Parathyroid adenoma (tissue), 2 donors: ENCODE measurements around the gene LYPLAL1.

Source experiments
- H2AFZ ChIP-seq: fragments of 300-600 bp; sonication (generic); one replicate; pipeline ENCODE4 v1.7.0; 2017; ENCODE audit warnings: antibody characterized with exemption, mild to moderate bottlenecking
- H3K27ac ChIP-seq: fragments of 300-600 bp; sonication (generic); one replicate; pipeline ENCODE4 v1.7.0; 2017
- H3K27me3 ChIP-seq: fragments of 300-600 bp; sonication (generic); one replicate; pipeline ENCODE4 v1.7.0; 2017; ENCODE audit warnings: low read length; ENCODE audit not compliant: control insufficient read depth, insufficient read depth
- H3K36me3 ChIP-seq: fragments of 300-600 bp; sonication (generic); one replicate; pipeline ENCODE4 v1.7.0; 2017; ENCODE audit warnings: low read length; ENCODE audit not compliant: control insufficient read depth, insufficient read depth
- H3K4me1 ChIP-seq: fragments of 300-600 bp; sonication (generic); one replicate; pipeline ENCODE4 v1.7.0; 2017; ENCODE audit warnings: control low read depth
- H3K4me2 ChIP-seq: fragments of 300-600 bp; sonication (generic); one replicate; pipeline ENCODE4 v1.7.0; 2017; ENCODE audit warnings: low read length
- H3K4me3 ChIP-seq: fragments of 300-600 bp; sonication (generic); one replicate; pipeline ENCODE4 v1.7.0; 2017; ENCODE audit warnings: low read depth, low read length
- H3K79me2 ChIP-seq: fragments of 300-600 bp; sonication (generic); one replicate; pipeline ENCODE4 v1.7.0; 2017; ENCODE audit warnings: control low read depth
- H3K9ac ChIP-seq: fragments of 300-600 bp; sonication (generic); one replicate; pipeline ENCODE4 v1.7.0; 2017; ENCODE audit warnings: mild to moderate bottlenecking
- H3K9me3 ChIP-seq: fragments of 300-600 bp; sonication (generic); one replicate; pipeline ENCODE4 v1.7.0; 2017; ENCODE audit warnings: low read length; ENCODE audit not compliant: control insufficient read depth
- TF ChIP-seq, protein P1 (sequence below): fragments of 300-600 bp; sonication (generic); IDR thresholded peaks from one replicate; pipeline ENCODE4 v1.7.0; 2017; ENCODE audit warnings: antibody characterized with exemption, mild to moderate bottlenecking
- donor health status: primary hyperparathyroidism.

Gene LYPLAL1

DNA sequence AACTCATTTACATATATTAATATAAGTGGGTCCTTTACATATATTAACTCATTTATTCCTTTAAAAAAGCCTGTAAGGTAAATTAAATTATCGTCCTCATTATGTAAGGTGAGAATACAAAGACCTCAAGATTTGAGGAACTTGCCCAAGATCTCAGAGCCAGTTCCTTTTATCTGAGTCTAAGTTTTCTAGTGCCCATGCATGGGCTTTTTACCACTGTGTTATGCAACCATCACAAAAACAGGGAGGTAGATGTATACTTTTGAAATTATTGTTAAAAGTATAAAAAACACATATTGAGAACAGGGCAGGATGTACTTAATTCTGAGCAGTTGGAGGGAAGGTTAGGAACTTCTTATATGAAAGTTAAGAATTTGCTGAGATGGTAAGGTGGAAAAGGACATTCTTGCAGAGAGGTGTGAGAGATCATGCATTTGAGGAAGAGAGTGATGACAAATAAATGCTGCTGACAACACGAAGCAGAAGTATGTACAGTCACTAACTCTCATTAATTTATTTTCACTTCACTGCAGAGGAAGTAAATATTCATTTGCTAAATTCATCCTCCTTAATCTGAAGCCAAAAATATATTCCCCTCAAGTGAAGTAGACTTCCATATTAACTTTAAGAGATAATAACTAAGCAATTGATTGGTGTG, 28.9 kb upstream of the LYPLAL1 start:
- TF ChIP-seq, protein P1, sequence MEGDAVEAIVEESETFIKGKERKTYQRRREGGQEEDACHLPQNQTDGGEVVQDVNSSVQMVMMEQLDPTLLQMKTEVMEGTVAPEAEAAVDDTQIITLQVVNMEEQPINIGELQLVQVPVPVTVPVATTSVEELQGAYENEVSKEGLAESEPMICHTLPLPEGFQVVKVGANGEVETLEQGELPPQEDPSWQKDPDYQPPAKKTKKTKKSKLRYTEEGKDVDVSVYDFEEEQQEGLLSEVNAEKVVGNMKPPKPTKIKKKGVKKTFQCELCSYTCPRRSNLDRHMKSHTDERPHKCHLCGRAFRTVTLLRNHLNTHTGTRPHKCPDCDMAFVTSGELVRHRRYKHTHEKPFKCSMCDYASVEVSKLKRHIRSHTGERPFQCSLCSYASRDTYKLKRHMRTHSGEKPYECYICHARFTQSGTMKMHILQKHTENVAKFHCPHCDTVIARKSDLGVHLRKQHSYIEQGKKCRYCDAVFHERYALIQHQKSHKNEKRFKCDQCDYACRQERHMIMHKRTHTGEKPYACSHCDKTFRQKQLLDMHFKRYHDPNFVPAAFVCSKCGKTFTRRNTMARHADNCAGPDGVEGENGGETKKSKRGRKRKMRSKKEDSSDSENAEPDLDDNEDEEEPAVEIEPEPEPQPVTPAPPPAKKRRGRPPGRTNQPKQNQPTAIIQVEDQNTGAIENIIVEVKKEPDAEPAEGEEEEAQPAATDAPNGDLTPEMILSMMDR, result no peak

DNA sequence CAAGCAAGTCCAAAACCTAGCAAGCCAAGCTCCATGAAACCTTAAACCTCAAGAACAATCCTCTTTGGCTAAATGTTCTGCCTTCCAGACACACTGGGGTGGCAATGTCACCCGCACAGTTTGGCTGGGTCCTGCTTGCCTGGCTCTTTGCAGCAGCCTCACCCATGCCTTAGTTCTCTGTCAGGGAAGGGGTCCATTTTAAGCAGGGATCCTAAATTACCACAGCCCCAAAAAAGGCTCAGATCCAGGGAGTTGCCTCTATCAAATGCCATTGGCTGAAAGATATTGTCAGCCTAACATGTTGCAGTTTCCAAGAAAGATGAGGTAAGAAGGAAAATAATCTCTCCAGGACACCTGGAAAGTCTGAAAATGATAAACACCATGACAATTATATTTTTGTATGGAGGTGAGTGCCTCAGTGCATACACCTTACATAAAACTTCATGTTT, 26.1 kb upstream of the LYPLAL1 start:
- Histone ChIP-seq H3K4me2 (no peak overlapping the region), H3K36me3 (no peaks in the 10 kb centered on the region), H3K27ac (no peak overlapping the region), H2AFZ (no peak overlapping the region), H3K4me3 (no peak overlapping the region), H3K4me1 (no peaks in the 10 kb centered on the region), H3K79me2 (no peaks in the 10 kb centered on the region), H3K9ac (no peak overlapping the region), H3K9me3 (no peaks in the 10 kb centered on the region), H3K27me3 (no peaks in the 10 kb centered on the region)
- TF ChIP-seq, protein P1, result no peak

More for the DNA sequence above, 28.9 kb upstream of the LYPLAL1 start:
- no peaks in the 10 kb centered on the region for H3K27me3 ChIP-seq
- no peaks in the 10 kb centered on the region for H3K36me3 ChIP-seq
- no peaks in the 10 kb centered on the region for H3K4me1 ChIP-seq
- H2AFZ ChIP-seq, result no peak overlapping the region
- H3K4me3 ChIP-seq, result no peak overlapping the region
- no peaks in the 10 kb centered on the region for H3K9me3 ChIP-seq
- no peak overlapping the region for H3K27ac ChIP-seq
- H3K4me2 ChIP-seq, result no peak overlapping the region
- H3K79me2 ChIP-seq, result no peaks in the 10 kb centered on the region
- no peak overlapping the region for H3K9ac ChIP-seq

DNA sequence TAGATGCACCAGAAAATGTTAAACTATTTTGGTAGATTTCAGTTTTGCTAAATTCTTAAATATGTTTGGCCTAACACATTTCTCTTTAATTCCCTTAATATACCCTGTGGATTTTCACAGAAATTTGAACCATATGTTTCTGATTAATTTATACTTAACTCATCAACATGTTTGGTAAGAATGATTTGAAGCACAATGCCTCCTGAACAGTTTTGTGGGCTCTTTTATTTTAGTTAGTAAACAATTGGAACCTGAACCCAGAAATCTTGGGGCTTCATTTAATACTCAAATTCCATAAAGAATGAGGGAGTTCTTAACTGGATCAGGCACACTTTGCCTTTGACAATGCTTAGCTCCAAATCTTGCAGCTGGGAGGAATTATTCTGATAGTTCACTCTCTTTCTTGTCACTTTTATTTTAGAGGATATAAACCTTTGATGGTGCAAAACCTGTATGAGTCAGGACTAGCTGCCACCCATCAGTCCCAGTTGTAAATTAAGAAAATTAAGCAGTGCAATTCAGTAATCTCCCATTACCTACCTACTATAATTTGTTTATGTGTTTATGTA, 24.6 kb upstream of the LYPLAL1 start:
- no peak overlapping the region for H3K4me2 ChIP-seq
- TF ChIP-seq, protein P1, result no peak
- no peaks in the 10 kb centered on the region for H3K9me3 ChIP-seq

DNA sequence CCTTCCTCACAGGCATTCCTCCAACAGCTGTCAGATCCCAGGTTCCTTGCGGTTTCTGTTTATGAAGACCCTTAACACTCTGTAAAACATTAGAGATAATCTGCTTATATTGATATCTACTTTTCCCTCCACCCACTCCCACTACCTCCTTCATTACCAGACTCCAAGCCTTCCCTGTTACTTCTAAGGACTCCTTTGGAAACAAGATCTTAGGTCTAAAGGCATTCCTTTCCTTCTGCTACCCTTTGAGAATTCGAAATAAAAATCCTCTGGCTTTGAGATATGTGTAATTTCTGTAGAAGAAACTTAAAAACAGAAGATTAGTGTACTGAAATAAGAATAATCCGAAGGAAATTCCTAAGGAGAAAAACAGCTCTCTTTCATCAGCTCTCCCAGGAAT, 23.7 kb upstream of the LYPLAL1 start:
- no peak overlapping the region for H3K9ac ChIP-seq
- H3K27me3 ChIP-seq, result no peaks in the 10 kb centered on the region
- H3K4me2 ChIP-seq, result no peak overlapping the region
- H3K27ac ChIP-seq, result no peak overlapping the region
- no peak overlapping the region for H3K4me3 ChIP-seq
- TF ChIP-seq, protein P1, result no peak
- H2AFZ ChIP-seq, result no peak overlapping the region
- no peaks in the 10 kb centered on the region for H3K9me3 ChIP-seq
- H3K4me1 ChIP-seq, result no peaks in the 10 kb centered on the region
- no peaks in the 10 kb centered on the region for H3K36me3 ChIP-seq
- H3K79me2 ChIP-seq, result no peaks in the 10 kb centered on the region

More for the DNA sequence above, 24.6 kb upstream of the LYPLAL1 start:
- Histone ChIP-seq H3K79me2 (no peaks in the 10 kb centered on the region), H3K27me3 (no peaks in the 10 kb centered on the region), H3K4me3 (no peak overlapping the region), H3K27ac (no peak overlapping the region), H3K9ac (no peak overlapping the region), H2AFZ (no peak overlapping the region), H3K36me3 (no peaks in the 10 kb centered on the region), H3K4me1 (no peaks in the 10 kb centered on the region)

DNA sequence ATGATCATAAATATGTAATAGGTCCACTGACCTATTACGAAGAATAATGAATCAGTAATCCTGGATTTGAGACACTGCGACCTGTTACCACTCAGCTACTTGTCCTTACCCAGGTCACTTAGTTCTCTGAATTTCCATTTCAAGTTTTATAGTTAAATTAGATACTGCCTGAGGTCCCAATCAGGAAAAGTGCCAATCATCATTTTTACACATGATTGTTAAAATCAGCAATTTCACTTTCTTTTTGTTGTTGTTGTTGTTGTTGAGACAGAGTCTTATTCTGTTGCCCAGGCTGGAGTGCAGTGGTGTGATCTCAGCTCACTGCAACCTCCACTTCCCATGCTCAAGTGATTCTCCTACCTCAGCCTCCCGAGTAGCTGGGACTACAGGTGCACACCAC, 22.8 kb upstream of the LYPLAL1 start:
- Histone ChIP-seq H3K9me3 (no peaks in the 10 kb centered on the region), H3K27me3 (no peaks in the 10 kb centered on the region), H3K4me3 (no peak overlapping the region), H3K4me2 (no peak overlapping the region), H3K4me1 (no peaks in the 10 kb centered on the region), H3K9ac (no peak overlapping the region), H2AFZ (no peak overlapping the region), H3K79me2 (no peaks in the 10 kb centered on the region), H3K27ac (no peak overlapping the region), H3K36me3 (no peaks in the 10 kb centered on the region)
- TF ChIP-seq, protein P1, result no peak
